Stimulated activated naive B cell treated with anti-CD40 and anti-IgM and Interleukin-4, amounts not matched to agents 10 μg/mL and 1 μg/mL and 100 μg/mL, for 72 hours (primary cell): Measurements from ENCODE around the gene CRYGA.
"Not testable (repeated sequence)": the region's sequence is repeated elsewhere in the genome, so short reads cannot be mapped to it uniquely, and the experiment has no call there.

ENCODE experiments used
- ATAC-seq, 2 donors: fragments of 150-1000 bp; cut with Tn5 transposase; replicated peaks; 2 replicates each; pipeline ENCODE4 v1.10.0; 2021; ENCODE audit warnings: moderate library complexity in 1 of 2
- DNase-seq: peaks from one replicate; pipeline ENCODE4 v3.0.0; 2021
- H3K27ac Mint-ChIP-seq: one replicate; pipeline ENCODE4 v1.8.0; 2022; ENCODE audit warnings: mild to moderate bottlenecking, mixed read lengths
- H3K27me3 Mint-ChIP-seq, 2 donors: one replicate each; pipeline ENCODE4 v1.8.0; 2022; ENCODE audit warnings: mixed read lengths in 2 of 2
- H3K36me3 Mint-ChIP-seq, 2 donors: one replicate each; pipeline ENCODE4 v1.8.0; 2022; ENCODE audit warnings: mixed read lengths in 2 of 2, mild to moderate bottlenecking in 1 of 2
- H3K4me1 Mint-ChIP-seq, 2 donors: one replicate each; pipeline ENCODE4 v1.8.0; 2022; ENCODE audit warnings: mixed read lengths in 2 of 2, mild to moderate bottlenecking in 1 of 2
- H3K4me3 Mint-ChIP-seq, 2 donors: one replicate each; pipeline ENCODE4 v1.8.0; 2022; ENCODE audit warnings: mild to moderate bottlenecking in 2 of 2, mixed read lengths in 2 of 2, moderate library complexity in 1 of 2
- H3K9me3 Mint-ChIP-seq, 2 donors: one replicate each; pipeline ENCODE4 v1.8.0; 2022; ENCODE audit warnings: mixed read lengths in 2 of 2, mild to moderate bottlenecking in 1 of 2

Gene CRYGA

DNA sequence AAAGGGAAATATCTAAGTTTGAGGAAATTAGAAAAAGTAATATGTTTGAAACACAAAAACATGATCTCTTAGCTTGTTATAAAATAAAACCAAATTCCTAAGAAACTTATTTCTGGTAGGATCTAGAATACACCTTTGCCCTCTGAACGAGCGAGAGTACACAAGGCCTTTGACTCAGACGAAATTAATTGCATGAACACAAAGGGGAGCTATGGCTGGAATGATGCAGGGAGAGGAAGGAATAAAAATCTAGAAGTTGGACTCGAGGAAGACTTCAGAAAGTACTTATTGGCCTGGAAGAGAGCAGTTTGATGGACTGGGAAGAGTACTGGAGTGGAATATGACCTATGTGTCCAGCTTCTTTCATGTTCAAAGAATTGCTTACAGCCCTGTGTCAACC lies 38.1 kb downstream of the CRYGA start:
- Mint-ChIP-seq H3K36me3 (no peaks in the 10 kb centered on the region), H3K4me1 (peaks cover 5 to 15% of the 10 kb centered on the region in 2 donors), H3K27ac (no peak overlapping the region), H3K4me3 (no peak overlapping the region), H3K27me3 (peaks cover 32 to 41% of the 10 kb centered on the region in 2 donors), H3K9me3 (peaks cover 0 to 1% of the 10 kb centered on the region in 2 donors)
- DNase-seq (no peak), ATAC-seq (no peak)

- ATAC-seq, result peak; percentile 52 to 64
- not testable (repeated sequence) for H3K36me3 Mint-ChIP-seq, H3K27ac Mint-ChIP-seq, H3K9me3 Mint-ChIP-seq, DNase-seq
- H3K4me1 Mint-ChIP-seq, result peaks cover 5 to 15% of the 10 kb centered on the region in 2 donors
- peak within 1 kb of the TSS; percentile 49 to 68 for H3K4me3 Mint-ChIP-seq
- peaks cover 32 to 33% of the 10 kb centered on the region in 2 donors for H3K27me3 Mint-ChIP-seq
These were observed 39.2 kb downstream of the CRYGA start, which contains the start of gene CRYGD for GRCh38 chr2:208124013-208124715. CRYGD (minus strand) TSS chr2:208124524; CDS start chr2:208124473, 51 bp downstream.

DNA sequence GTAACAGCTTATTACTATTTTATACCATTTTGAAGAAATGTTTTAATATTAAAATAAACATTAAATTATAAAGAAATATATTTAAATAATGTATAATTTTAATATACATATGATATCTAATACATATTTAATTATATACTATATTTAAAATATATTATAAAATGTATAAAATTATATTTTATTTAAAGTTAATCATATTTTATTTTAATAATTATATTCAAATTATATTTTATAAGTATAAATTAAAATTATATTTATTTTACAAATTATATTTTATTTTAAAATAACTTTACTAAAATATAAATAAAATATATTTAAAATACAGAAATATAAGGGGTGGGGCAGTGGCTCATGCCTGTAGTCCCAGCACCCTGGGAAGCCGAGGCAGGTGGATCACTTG lies 41.1 kb downstream of the CRYGA start:
- Mint-ChIP-seq H3K27me3 (peaks cover 28 to 32% of the 10 kb centered on the region in 2 donors), H3K4me3 (no peak overlapping the region), H3K9me3 (peaks cover 0 to 1% of the 10 kb centered on the region in 2 donors), H3K27ac (no peak overlapping the region), H3K4me1 (peaks cover 5 to 15% of the 10 kb centered on the region in 2 donors), H3K36me3 (no peaks in the 10 kb centered on the region)
- DNase-seq (no peak), ATAC-seq (no peak)

- H3K27ac Mint-ChIP-seq, result no peak overlapping the region
- H3K36me3 Mint-ChIP-seq, result no peaks in the 10 kb centered on the region
- no peak overlapping the region for H3K4me3 Mint-ChIP-seq
- H3K4me1 Mint-ChIP-seq, result peaks cover 1 to 3% of the 10 kb centered on the region in 2 donors
- peaks cover 7 to 12% of the 10 kb centered on the region in 2 donors for H3K27me3 Mint-ChIP-seq
- no peak for DNase-seq
- no peaks in the 10 kb centered on the region for H3K9me3 Mint-ChIP-seq
- no peak for ATAC-seq
These were observed 44.5 kb downstream of the CRYGA start for GRCh38 chr2:208118918-208119317.

DNA sequence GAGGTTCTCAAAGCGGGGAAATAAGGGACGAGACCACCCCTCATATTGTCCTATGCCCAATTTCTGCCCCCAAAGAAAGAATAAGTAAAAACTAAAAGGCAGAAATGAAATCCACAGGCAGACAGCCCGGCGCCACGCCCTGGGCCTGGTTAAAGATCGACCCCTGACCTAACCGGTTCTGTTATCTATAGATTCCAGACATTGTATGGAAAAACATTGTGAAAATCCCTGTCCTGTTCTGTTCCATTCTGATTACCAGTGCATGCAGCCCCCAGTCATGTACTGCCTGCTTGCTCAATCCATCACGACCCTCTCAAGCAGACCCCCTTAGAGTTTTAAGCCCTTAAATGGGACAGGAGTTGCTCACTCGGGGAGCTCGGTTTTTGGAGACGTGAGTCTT lies 46.0 kb downstream of the CRYGA start:
- not testable (repeated sequence) for H3K27ac Mint-ChIP-seq, ATAC-seq, H3K36me3 Mint-ChIP-seq, H3K9me3 Mint-ChIP-seq, H3K4me3 Mint-ChIP-seq, H3K4me1 Mint-ChIP-seq, DNase-seq
- peaks cover 4 to 22% of the 10 kb centered on the region in 2 donors for H3K27me3 Mint-ChIP-seq

- no peaks in the 10 kb centered on the region for H3K9me3 Mint-ChIP-seq
- ATAC-seq (no peak), DNase-seq (no peak)
- no peaks in the 10 kb centered on the region for H3K36me3 Mint-ChIP-seq
- H3K4me3 Mint-ChIP-seq, result no peak overlapping the region
- peaks cover 4 to 21% of the 10 kb centered on the region in 2 donors for H3K27me3 Mint-ChIP-seq
- no peak overlapping the region for H3K27ac Mint-ChIP-seq
- H3K4me1 Mint-ChIP-seq, result no peaks in the 10 kb centered on the region
These were observed 50.4 kb downstream of the CRYGA start for GRCh38 chr2:208112969-208113368.

GRCh38 chr2:208112273-208112745 lies 51.1 kb downstream of the CRYGA start:
- not testable (repeated sequence) for H3K36me3 Mint-ChIP-seq, ATAC-seq
- peaks cover 4 to 21% of the 10 kb centered on the region in 2 donors for H3K27me3 Mint-ChIP-seq

More at GRCh38 chr2:208112273-208112745, 51.1 kb downstream of the CRYGA start:
- not testable (repeated sequence) for H3K4me3 Mint-ChIP-seq, H3K27ac Mint-ChIP-seq, DNase-seq, H3K4me1 Mint-ChIP-seq, H3K9me3 Mint-ChIP-seq
